Measurements from ENCODE around the gene LRTM2.
"Not testable (repeated sequence)": the region's sequence is repeated elsewhere in the genome, so short reads cannot be mapped to it uniquely, and the experiment has no call there.

LRTM2 gene

GRCh38 chr12:1814266-1814665 is 6.1 kb upstream of the LRTM2 start:
- no peaks in the 10 kb centered on the region for H3K9me3 ChIP-seq (ENCODE audit: control insufficient read depth, insufficient read depth, low read length)
- no CpG with 5 or more reads among the region's 8 CpGs for WGBS (ENCODE audit: insufficient coverage, insufficient read length)
- no peak overlapping the region for H3K4me3 ChIP-seq (ENCODE audit: low read length)
- H3K27me3 ChIP-seq (ENCODE audit: control insufficient read depth, insufficient read depth, low read length) = no peaks in the 10 kb centered on the region
- no peak for DNase-seq (ENCODE audit: low read depth, low spot score)
- no peak overlapping the region for H3K27ac ChIP-seq (ENCODE audit: low read length)
- peaks cover under 1% of the 10 kb centered on the region; the same call in 1 of the 2 replicates for H3K4me1 ChIP-seq (ENCODE audit: control insufficient read depth, insufficient read depth, low read length)
- no peaks in the 10 kb centered on the region for H3K36me3 ChIP-seq (ENCODE audit: control insufficient read depth, insufficient read depth, low read length)

GRCh38 chr12:1815108-1815507 is 5.3 kb upstream of the LRTM2 start:
- WGBS (ENCODE audit: insufficient coverage, insufficient read length) = no CpG with 5 or more reads among the region's 3 CpGs
- Histone ChIP-seq H3K4me1 (ENCODE audit: control insufficient read depth, insufficient read depth, low read length) (peaks cover 1% of the 10 kb centered on the region; the same call in 1 of the 2 replicates), H3K27me3 (ENCODE audit: control insufficient read depth, insufficient read depth, low read length) (peaks cover 5% of the 10 kb centered on the region; the same call in 1 of the 2 replicates), H3K36me3 (ENCODE audit: control insufficient read depth, insufficient read depth, low read length) (no peaks in the 10 kb centered on the region), H3K9me3 (ENCODE audit: control insufficient read depth, insufficient read depth, low read length) (no peaks in the 10 kb centered on the region), H3K4me3 (ENCODE audit: low read length) (no peak overlapping the region), H3K27ac (ENCODE audit: low read length) (no peak overlapping the region)
- DNase-seq (ENCODE audit: low read depth, low spot score) = no peak

GRCh38 chr12:1815814-1816729 is 4.3 kb upstream of the LRTM2 start:
- H3K27ac ChIP-seq (ENCODE audit: low read length) = no peak overlapping the region
- H3K27me3 ChIP-seq (ENCODE audit: control insufficient read depth, insufficient read depth, low read length) = peaks cover 13% of the 10 kb centered on the region
- H3K36me3 ChIP-seq (ENCODE audit: control insufficient read depth, insufficient read depth, low read length) = no peaks in the 10 kb centered on the region
- no peak overlapping the region for H3K4me3 ChIP-seq (ENCODE audit: low read length)
- WGBS (ENCODE audit: insufficient coverage, insufficient read length) = no CpG with 5 or more reads among the region's 21 CpGs
- H3K4me1 ChIP-seq (ENCODE audit: control insufficient read depth, insufficient read depth, low read length) = peaks cover 1% of the 10 kb centered on the region; the same call in 1 of the 2 replicates
- no peak for DNase-seq (ENCODE audit: low read depth, low spot score)
- H3K9me3 ChIP-seq (ENCODE audit: control insufficient read depth, insufficient read depth, low read length) = no peaks in the 10 kb centered on the region

GRCh38 chr12:1816730-1817348 is 3.5 kb upstream of the LRTM2 start:
- Histone ChIP-seq H3K4me3 (ENCODE audit: low read length) (no peak overlapping the region), H3K36me3 (ENCODE audit: control insufficient read depth, insufficient read depth, low read length) (no peaks in the 10 kb centered on the region), H3K9me3 (ENCODE audit: control insufficient read depth, insufficient read depth, low read length) (no peaks in the 10 kb centered on the region), H3K4me1 (ENCODE audit: control insufficient read depth, insufficient read depth, low read length) (peaks cover 2% of the 10 kb centered on the region), H3K27ac (ENCODE audit: low read length) (no peak overlapping the region), H3K27me3 (ENCODE audit: control insufficient read depth, insufficient read depth, low read length) (peaks cover 18% of the 10 kb centered on the region)
- no peak for DNase-seq (ENCODE audit: low read depth, low spot score)
- WGBS (ENCODE audit: insufficient coverage, insufficient read length) = no CpG with 5 or more reads among the region's 9 CpGs

- H3K27ac ChIP-seq (ENCODE audit: low read length); H3K36me3 ChIP-seq (ENCODE audit: control insufficient read depth, insufficient read depth, low read length); DNase-seq (ENCODE audit: low read depth, low spot score); H3K4me1 ChIP-seq (ENCODE audit: control insufficient read depth, insufficient read depth, low read length); H3K4me3 ChIP-seq (ENCODE audit: low read length); H3K9me3 ChIP-seq (ENCODE audit: control insufficient read depth, insufficient read depth, low read length): not testable (repeated sequence)
- WGBS (ENCODE audit: insufficient coverage, insufficient read length) = no CpG with 5 or more reads among the region's 28 CpGs
- H3K27me3 ChIP-seq (ENCODE audit: control insufficient read depth, insufficient read depth, low read length) = peaks cover 18% of the 10 kb centered on the region
Measured at GRCh38 chr12:1817928-1818327, 2.4 kb upstream of the LRTM2 start.

GRCh38 chr12:1819050-1819449 is 1.3 kb upstream of the LRTM2 start:
- Histone ChIP-seq H3K36me3 (ENCODE audit: control insufficient read depth, insufficient read depth, low read length) (no peaks in the 10 kb centered on the region), H3K27ac (ENCODE audit: low read length) (no peak overlapping the region), H3K9me3 (ENCODE audit: control insufficient read depth, insufficient read depth, low read length) (no peaks in the 10 kb centered on the region), H3K4me3 (ENCODE audit: low read length) (no peak overlapping the region), H3K4me1 (ENCODE audit: control insufficient read depth, insufficient read depth, low read length) (peaks cover 2% of the 10 kb centered on the region), H3K27me3 (ENCODE audit: control insufficient read depth, insufficient read depth, low read length) (peaks cover 18% of the 10 kb centered on the region)
- no peak for DNase-seq (ENCODE audit: low read depth, low spot score)
- WGBS (ENCODE audit: insufficient coverage, insufficient read length) = no CpG with 5 or more reads among the region's 9 CpGs

GRCh38 chr12:1819571-1819970 is 794 bp upstream of the LRTM2 start:
- Histone ChIP-seq H3K27me3 (ENCODE audit: control insufficient read depth, insufficient read depth, low read length) (peaks cover 18% of the 10 kb centered on the region), H3K36me3 (ENCODE audit: control insufficient read depth, insufficient read depth, low read length) (no peaks in the 10 kb centered on the region), H3K27ac (ENCODE audit: low read length) (no peak overlapping the region), H3K4me3 (ENCODE audit: low read length) (no peak overlapping the region), H3K9me3 (ENCODE audit: control insufficient read depth, insufficient read depth, low read length) (no peaks in the 10 kb centered on the region), H3K4me1 (ENCODE audit: control insufficient read depth, insufficient read depth, low read length) (peaks cover 2% of the 10 kb centered on the region)
- no CpG with 5 or more reads among the region's 6 CpGs for WGBS (ENCODE audit: insufficient coverage, insufficient read length)
- no peak for DNase-seq (ENCODE audit: low read depth, low spot score)

GRCh38 chr12:1820896-1821291 is 529 bp downstream of the LRTM2 start:
- Histone ChIP-seq H3K27me3 (ENCODE audit: control insufficient read depth, insufficient read depth, low read length) (peaks cover 18% of the 10 kb centered on the region), H3K4me1 (ENCODE audit: control insufficient read depth, insufficient read depth, low read length) (peaks cover 2% of the 10 kb centered on the region), H3K36me3 (ENCODE audit: control insufficient read depth, insufficient read depth, low read length) (no peaks in the 10 kb centered on the region), H3K4me3 (ENCODE audit: low read length) (no peak overlapping the region), H3K27ac (ENCODE audit: low read length) (no peak overlapping the region), H3K9me3 (ENCODE audit: control insufficient read depth, insufficient read depth, low read length) (no peaks in the 10 kb centered on the region)
- DNase-seq (ENCODE audit: low read depth, low spot score) = no peak
- whole genome bisulfite sequencing (ENCODE audit: insufficient coverage, insufficient read length) = no CpG with 5 or more reads among the region's 11 CpGs

- no peak for DNase-seq (ENCODE audit: low read depth, low spot score)
- no peak overlapping the region for H3K27ac ChIP-seq (ENCODE audit: low read length)
- no CpG with 5 or more reads among the region's 12 CpGs for WGBS (ENCODE audit: insufficient coverage, insufficient read length)
- H3K4me1 ChIP-seq (ENCODE audit: control insufficient read depth, insufficient read depth, low read length) = peaks cover 2% of the 10 kb centered on the region
- no peaks in the 10 kb centered on the region for H3K9me3 ChIP-seq (ENCODE audit: control insufficient read depth, insufficient read depth, low read length)
- H3K27me3 ChIP-seq (ENCODE audit: control insufficient read depth, insufficient read depth, low read length) = peaks cover 18% of the 10 kb centered on the region
- H3K36me3 ChIP-seq (ENCODE audit: control insufficient read depth, insufficient read depth, low read length) = no peaks in the 10 kb centered on the region
- H3K4me3 ChIP-seq (ENCODE audit: low read length) = no peak overlapping the region
Measured at GRCh38 chr12:1821805-1822204, 1.4 kb downstream of the LRTM2 start.

GRCh38 chr12:1822699-1823098 is 2.3 kb downstream of the LRTM2 start:
- Histone ChIP-seq H3K9me3 (ENCODE audit: control insufficient read depth, insufficient read depth, low read length) (no peaks in the 10 kb centered on the region), H3K36me3 (ENCODE audit: control insufficient read depth, insufficient read depth, low read length) (no peaks in the 10 kb centered on the region), H3K27me3 (ENCODE audit: control insufficient read depth, insufficient read depth, low read length) (peaks cover 18% of the 10 kb centered on the region), H3K4me1 (ENCODE audit: control insufficient read depth, insufficient read depth, low read length) (peaks cover 2% of the 10 kb centered on the region), H3K4me3 (ENCODE audit: low read length) (no peak overlapping the region), H3K27ac (ENCODE audit: low read length) (no peak overlapping the region)
- DNase-seq (ENCODE audit: low read depth, low spot score) = no peak
- no CpG with 5 or more reads among the region's 11 CpGs for WGBS (ENCODE audit: insufficient coverage, insufficient read length)

Data from iPS DF 6.9 (cell line).